Esophagus muscularis mucosa (tissue), 3 donors: ENCODE results near the gene XXYLT1.

ENCODE experiments used
- CTCF ChIP-seq, 3 experiments: fragments of 200-600 bp in 2 of 3; fragments of 450-650 bp in 1 of 3; sonication (generic) in 2 of 3; IDR thresholded peaks; one replicate each; pipeline ENCODE4 v1.5.1; 2017 to 2019; ENCODE audit warnings: antibody characterized with exemption in 3 of 3, mild to moderate bottlenecking in 2 of 3, moderate library complexity in 1 of 3
- POLR2A ChIP-seq: fragments of 450-650 bp; IDR thresholded peaks from one replicate; pipeline ENCODE4 v1.6.1; 2017; ENCODE audit warnings: antibody characterized with exemption, moderate library complexity, mild to moderate bottlenecking, low read depth

GRCh38 chr3:195259154-195259474, 11.8 kb downstream of the XXYLT1 start:
- TF ChIP-seq POLR2A (no peak), CTCF (IDR thresholded peaks at IDR 0.05) (no peak)
